Cardiac fibroblast (primary cell): ENCODE results near the gene MLXIPL.
"Not testable (repeated sequence)": the region's sequence is repeated elsewhere in the genome, so short reads cannot be mapped to it uniquely, and the experiment has no call there.

Experiments used
- DNase-seq, 2 donors: peaks; one replicate each; pipeline versions ENCODE4 v3.0.0 to v3.0.0-alpha.2; 2010; ENCODE audit warnings: low read depth in 2 of 2
- H3K4me3 ChIP-seq, 2 donors: replicated peaks in 1 of 2; 1 replicate in 1 of 2; 2 replicates in 1 of 2; pipeline ENCODE4 v1.5.1; 2011; ENCODE audit warnings: low read depth in 2 of 2, low read length in 2 of 2, mild to moderate bottlenecking in 2 of 2, moderate library complexity in 1 of 2
- TF ChIP-seq, protein P1 (sequence below): IDR thresholded peaks from one replicate; pipeline ENCODE4 v1.5.1; 2011; ENCODE audit warnings: low read depth, mild to moderate bottlenecking, low read length, inconsistent platforms

MLXIPL gene

DNA sequence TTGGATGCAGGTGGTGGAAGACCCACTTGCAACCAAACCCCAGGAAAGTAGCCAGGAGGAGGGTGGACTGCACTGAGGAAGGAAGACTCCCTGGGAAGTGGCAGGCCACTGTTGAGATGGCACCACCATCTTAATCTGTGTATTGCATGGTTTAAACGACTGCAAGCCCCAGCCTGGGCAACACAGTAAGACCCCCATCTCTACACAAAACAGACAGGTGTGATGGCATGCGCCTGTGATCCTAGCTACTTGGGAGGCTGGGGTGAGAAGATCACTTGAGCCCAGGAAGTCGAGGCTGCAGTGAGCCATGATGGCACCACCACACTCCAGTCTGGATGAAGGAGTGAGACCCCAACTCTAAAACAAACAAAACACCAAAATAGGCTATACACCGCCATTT lies 57.2 kb downstream of the MLXIPL start:
- DNase-seq, result no peak
- TF ChIP-seq, protein P1, sequence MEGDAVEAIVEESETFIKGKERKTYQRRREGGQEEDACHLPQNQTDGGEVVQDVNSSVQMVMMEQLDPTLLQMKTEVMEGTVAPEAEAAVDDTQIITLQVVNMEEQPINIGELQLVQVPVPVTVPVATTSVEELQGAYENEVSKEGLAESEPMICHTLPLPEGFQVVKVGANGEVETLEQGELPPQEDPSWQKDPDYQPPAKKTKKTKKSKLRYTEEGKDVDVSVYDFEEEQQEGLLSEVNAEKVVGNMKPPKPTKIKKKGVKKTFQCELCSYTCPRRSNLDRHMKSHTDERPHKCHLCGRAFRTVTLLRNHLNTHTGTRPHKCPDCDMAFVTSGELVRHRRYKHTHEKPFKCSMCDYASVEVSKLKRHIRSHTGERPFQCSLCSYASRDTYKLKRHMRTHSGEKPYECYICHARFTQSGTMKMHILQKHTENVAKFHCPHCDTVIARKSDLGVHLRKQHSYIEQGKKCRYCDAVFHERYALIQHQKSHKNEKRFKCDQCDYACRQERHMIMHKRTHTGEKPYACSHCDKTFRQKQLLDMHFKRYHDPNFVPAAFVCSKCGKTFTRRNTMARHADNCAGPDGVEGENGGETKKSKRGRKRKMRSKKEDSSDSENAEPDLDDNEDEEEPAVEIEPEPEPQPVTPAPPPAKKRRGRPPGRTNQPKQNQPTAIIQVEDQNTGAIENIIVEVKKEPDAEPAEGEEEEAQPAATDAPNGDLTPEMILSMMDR, result no peak

DNA sequence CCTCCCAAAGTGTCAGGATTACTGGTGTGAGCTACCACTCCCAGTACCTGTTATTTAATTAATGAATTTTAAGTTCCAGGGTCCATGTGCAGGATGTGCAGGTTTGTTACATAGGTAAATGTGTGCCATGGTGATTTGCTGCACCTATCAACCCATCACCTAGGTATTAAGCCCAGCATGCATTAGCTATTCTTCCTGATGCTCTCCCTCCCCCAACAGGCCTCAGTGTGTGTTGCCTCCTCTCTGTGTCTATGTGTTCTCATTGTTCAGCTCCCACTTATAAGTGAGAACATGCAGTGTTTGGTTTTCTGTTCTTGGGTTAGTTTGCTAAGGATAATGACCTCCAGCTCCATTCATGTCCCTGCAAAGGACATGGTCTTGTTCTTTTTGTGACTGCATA lies 57.9 kb downstream of the MLXIPL start:
- not testable (repeated sequence) for H3K4me3 ChIP-seq, DNase-seq

More for the DNA sequence above, 57.2 kb downstream of the MLXIPL start:
- no peak overlapping the region for H3K4me3 ChIP-seq

DNA sequence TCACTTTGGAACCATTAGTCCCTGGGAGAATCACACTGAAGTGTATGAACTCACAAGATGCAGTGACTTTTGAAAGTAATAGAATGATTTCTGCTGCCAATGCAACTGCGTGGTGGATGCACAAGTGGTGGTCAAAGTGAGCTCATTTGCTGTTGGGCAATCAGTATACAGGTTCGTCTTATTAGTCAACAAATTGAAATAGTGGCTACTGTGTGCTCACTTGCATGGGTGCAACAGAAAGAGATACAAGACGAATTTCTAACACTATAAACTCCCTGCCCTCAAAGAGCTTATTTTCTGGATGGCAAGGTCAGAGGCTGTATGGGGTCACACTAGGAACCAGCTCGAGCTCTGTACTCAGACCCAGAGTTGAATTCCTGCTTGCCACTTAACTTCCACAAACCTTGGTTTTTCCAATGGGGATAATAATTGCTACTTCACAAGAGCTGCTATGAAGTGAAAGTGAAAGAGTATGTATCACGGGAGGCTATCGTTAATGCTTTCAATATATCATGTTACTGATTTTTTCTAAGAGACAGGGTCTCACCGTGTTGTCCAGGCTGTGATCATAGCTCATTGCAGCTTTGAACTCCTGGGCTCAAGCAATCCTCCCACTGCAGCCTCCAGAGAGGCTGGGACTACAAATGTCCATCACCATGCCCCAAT lies 58.5 kb downstream of the MLXIPL start:
- TF ChIP-seq, protein P1, result no peak
- peak in 1 of 2 donors; percentile 20 for DNase-seq
- H3K4me3 ChIP-seq, result no peak overlapping the region

DNA sequence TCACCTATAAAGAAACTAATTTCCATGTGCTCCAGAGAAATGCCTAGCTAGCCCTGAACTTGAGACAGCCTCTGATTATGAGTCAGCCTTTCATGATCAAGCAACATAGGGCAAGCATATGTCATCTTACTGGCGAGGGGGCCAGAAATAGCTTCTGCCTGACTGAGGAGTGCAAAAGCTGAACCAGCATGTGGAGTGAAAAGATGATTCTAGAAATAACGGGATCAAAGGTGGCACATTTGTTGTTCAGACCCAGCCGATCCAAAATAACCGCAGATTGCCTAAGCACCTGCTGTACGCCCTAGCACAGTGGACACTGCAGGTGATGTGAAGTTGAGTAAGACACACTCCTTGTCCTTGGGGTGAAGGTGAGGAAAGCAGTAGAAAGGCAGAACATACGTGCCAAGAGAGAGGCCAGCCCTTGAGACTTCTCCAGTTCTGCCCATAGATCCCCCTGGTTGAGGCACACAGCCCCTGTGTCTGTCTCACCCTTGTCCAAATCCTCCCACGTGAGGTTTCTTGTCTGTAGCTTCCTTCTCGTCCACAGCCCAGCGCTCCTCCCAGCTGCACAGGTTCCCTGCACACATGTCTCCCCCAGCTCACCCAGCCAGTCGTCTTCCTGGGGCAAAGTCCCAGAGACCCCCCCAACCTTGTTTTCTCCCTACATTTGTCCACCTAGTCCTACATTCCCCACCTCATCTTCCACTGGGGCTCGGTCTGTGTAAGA lies 64.0 kb downstream of the MLXIPL start:
- peak; percentile 66 to 85 for DNase-seq
- TF ChIP-seq, protein P1, result no peak
- no peak overlapping the region for H3K4me3 ChIP-seq

DNA sequence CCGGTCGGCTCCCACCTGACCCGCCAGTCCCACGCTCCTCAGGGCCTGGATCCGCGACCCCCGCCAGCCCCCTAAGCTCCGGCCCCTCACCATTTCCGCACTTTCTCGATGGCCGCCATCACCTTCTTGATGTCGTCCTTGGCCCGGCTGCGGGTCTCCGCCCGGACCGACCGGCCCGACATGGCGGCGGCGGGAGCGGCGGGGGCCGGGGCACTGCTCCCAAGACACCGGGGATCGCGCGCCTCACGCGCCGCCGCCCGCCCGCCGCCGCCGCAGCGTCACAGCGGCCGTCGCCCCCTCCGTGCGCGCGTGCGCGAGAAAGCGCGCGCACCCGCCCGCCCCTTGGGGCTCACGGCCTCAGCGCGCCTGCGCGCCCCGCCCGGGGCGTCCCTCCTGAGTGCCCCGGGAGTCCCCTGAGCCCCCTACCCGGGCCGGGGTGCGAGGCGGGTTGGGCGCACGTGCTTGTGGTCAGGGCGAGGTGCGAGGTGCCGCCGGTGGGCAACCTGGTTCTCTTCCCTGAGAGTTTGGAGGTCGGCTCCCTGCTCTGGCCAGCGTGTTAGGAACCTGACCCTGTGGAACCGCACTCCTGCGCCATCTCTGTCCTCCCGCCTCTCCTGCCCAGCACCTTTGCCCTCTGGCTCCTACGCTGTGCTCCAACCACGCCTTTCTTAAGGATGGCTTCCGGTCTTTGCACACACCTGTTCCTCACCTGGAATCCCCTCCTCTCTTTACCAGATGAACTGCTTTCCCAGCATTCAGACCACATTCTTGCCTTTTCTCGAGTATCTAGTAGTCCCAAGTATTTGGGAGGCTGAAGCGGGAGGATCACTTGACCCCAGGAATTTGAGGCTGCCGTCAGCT lies 66.7 kb downstream of the MLXIPL start, which contains the start of gene BCL7B:
Gene BCL7B, minus strand, starts transcription at position 294 of the 861 bp plus-strand sequence. Its CDS starts 112 bp downstream, at position 182.
- TF ChIP-seq, protein P1, result no peak
- peak within 1 kb of the TSS; percentile 75 to 87 for H3K4me3 ChIP-seq
- peak; percentile 59 to 70 for DNase-seq

DNA sequence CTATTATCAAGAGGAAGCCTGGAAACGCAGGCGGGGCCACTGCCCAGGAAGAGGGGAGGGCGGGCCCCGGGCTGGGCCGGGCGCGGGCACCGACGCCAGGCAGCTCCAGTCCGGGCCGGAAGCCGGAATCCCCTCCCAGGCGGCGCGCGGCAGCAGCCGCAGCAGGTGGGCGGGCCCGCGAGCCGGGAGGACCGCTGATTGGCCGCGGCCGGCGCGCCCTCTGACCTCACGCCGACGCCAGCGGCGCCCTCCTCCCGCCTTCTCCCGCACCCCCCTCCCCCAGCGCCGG lies 67.3 kb downstream of the MLXIPL start:
- H3K4me3 ChIP-seq, result peak overlapping the region; percentile 75 to 87
- TF ChIP-seq, protein P1, result no peak
- peak; percentile 89 to 97 for DNase-seq
